CD4-positive, alpha-beta T cell treated with Interleukin-6 for 4 hours (primary cell): ENCODE results near the gene HAAO.
"Not testable (repeated sequence)": the region's sequence is repeated elsewhere in the genome, so short reads cannot be mapped to it uniquely, and the experiment has no call there.

Experiments
- DNase-seq: peaks from one replicate; pipeline ENCODE4 v3.0.0-alpha.2; 2020; ENCODE audit warnings: mixed read lengths

Gene HAAO

DNA sequence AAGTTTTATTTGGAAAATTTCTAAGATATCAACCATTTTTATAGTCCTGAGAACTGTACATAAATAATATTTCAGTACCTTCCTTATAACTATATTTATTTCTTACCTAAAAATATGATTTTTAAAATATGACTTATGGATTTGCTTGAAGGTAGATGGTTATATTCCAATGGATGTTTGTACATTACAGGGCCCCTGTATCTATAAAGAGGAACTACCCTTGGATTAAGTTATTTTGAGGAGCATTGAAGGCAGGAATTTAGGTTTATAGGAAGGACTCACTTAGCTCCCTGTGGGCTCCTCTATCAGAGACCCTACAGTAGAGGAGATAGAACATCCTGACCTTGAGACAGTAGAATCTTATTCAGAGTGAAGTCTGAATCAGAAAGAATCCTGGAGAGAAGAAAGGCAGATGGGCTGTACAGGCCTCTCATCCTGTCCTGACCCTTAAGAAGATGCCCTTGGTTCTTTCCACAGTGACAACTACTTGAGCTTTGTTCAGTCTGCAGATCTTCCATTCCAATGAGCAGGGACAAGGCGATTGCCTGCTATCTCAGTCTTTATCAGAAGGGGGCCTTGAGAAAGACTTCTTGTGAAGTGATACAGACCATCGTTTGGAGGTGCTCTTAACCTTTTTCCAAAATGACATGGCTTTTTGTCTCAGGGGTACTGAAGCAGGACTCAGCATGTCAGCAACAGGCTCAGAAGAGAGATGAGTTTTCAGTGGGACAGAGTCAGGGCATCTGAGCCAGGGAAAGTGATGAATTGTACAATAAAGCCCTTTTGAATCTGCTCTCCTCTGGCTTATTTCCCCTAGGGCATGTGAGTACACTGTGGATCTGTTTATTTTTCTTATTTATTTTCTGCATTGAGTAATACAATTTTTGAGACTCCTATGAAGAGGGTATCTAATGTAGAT is 49.4 kb downstream of the HAAO start:
- DNase-seq = no peak

GRCh38 chr2:42741140-42741539 is 51.2 kb downstream of the HAAO start:
- no peak for DNase-seq

DNA sequence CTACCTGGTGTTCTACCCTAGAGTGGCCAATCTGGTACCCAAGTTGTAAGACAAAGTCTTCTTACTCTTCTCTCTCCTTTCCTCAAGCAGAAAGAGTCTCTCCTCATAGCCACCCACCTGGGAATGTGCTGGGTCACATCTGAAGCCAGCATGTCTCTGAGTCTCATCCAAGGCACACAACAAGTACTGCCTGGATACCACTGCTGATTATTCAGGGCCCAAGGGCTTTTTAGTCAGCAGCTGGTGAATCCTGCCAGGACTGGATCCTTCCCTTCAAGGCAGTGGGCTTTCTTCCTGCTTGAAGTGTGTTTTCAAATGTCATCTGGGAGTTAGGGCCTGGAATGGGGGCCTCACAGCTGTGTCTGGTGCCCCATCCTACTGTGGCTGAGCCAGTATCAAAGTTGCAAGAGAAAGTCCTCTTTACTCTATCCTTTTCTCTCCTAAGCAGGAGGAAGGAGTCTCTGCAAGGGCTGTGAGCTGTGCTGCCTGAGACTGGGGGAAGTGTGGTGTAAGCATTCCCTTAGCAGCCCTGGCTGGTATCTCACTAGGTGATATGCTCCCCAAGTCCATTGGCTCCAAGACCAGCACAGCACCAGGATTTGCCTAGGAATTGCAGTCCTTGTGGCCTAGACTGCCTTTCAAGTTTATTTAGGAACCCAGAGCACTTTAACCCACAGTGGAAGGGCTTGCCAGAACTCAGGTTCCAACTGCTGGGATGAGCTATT is 55.6 kb downstream of the HAAO start:
- DNase-seq = no peak

- no peak for DNase-seq
Measured at GRCh38 chr2:42733852-42734251, 58.5 kb downstream of the HAAO start.

- not testable (repeated sequence) for DNase-seq
Measured at GRCh38 chr2:42731316-42731715, 61.1 kb downstream of the HAAO start.

GRCh38 chr2:42726680-42727079 is 65.7 kb downstream of the HAAO start:
- DNase-seq = no peak

- no peak for DNase-seq
Measured at GRCh38 chr2:42725657-42726056, 66.7 kb downstream of the HAAO start.

DNA sequence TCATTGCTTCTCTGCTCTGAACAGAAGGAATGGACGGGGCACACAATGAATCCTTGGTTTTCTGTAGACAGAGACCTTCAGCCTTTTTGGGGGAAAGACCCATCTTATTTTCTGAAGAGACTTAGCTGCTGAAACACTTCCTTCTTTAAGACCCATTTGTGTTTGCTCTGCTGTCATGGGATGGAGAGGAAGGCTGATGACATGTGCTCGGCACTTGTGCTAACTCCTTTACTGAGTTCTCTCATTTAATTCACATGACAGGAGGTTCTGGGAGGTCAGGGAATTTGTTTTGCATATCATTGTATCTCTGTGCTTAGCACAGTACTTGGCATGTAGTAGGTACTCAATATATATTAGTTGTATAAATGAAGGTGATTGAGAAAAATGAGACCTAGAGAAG is 67.5 kb downstream of the HAAO start:
- no peak for DNase-seq

GRCh38 chr2:42723465-42723864 is 68.9 kb downstream of the HAAO start:
- no peak for DNase-seq

DNA sequence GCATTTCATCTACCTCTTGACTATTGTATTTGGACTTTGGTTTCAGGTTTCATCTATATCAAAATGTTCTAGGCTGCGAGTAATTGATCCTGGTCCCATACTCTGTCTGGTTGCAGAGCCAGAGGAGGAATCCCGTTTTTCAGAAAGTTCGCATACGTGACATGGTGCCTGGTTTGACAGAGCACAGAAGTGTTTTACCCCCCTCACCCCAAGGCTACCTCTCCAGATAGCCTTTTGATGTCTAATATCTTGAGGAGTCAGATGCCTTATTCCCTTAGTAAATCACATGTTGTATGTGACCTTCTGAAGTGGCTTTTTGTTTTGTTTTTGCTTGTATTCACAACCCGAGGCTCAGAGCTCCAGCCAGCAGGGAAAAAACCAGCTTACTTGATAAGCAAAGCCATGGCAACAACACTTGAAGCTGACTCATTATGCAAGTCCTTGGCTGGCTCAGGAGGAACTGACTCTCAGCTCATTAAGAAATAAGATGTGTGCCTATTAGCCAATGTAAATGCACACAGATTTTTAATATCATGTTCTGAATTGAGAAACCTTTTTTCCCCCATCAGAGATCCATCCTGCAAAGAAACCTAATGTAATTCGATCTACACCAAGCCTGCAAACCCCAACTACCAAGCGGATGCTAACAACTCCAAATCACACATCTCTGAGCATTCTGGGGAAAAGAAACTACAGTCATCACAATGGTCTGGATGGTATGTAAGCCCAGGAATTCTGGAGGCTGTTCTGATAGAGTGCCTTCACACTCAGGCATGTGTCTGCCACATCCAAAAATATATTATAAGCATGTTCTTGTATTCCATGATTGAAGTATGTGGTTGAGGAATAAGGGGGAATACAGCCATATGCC is 69.8 kb downstream of the HAAO start:
- no peak for DNase-seq

DNA sequence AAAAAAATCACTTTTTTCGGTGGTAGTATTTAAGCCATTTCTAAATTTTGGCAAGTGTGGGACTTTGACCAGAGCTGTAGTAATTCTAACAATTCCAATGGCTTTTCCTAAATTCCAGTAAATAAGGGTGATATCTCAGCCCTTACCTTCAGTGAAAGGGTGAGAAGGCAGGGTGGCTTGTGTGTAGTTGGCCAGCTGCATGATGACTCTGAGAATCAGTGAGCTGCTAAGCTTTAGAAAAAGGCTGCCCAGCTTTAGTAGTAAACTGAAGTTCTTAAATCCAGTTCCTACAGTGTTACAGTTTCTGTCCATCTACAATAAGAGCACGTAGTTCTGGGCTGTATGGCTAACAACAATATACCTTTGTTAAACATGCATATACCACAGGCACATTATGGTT is 70.5 kb downstream of the HAAO start:
- DNase-seq = no peak
